DND-41 (cell line): Measurements from ENCODE around the gene PIK3AP1.

Experiments used
- CTCF ChIP-seq: IDR thresholded peaks from 2 replicates; pipeline ENCODE4 v1.5.1; 2012; ENCODE audit warnings: borderline replicate concordance, low read length, moderate library complexity, mild to moderate bottlenecking; ENCODE audit not compliant: poor library complexity, severe bottlenecking; ENCODE audit errors: extremely low read depth
- EZH2 ChIP-seq: IDR thresholded peaks from 3 replicates; pipeline ENCODE4 v1.6.1; 2012; ENCODE audit warnings: borderline replicate concordance, low read depth, mild to moderate bottlenecking, moderate library complexity, low read length, inconsistent platforms; ENCODE audit not compliant: severe bottlenecking

DNA sequence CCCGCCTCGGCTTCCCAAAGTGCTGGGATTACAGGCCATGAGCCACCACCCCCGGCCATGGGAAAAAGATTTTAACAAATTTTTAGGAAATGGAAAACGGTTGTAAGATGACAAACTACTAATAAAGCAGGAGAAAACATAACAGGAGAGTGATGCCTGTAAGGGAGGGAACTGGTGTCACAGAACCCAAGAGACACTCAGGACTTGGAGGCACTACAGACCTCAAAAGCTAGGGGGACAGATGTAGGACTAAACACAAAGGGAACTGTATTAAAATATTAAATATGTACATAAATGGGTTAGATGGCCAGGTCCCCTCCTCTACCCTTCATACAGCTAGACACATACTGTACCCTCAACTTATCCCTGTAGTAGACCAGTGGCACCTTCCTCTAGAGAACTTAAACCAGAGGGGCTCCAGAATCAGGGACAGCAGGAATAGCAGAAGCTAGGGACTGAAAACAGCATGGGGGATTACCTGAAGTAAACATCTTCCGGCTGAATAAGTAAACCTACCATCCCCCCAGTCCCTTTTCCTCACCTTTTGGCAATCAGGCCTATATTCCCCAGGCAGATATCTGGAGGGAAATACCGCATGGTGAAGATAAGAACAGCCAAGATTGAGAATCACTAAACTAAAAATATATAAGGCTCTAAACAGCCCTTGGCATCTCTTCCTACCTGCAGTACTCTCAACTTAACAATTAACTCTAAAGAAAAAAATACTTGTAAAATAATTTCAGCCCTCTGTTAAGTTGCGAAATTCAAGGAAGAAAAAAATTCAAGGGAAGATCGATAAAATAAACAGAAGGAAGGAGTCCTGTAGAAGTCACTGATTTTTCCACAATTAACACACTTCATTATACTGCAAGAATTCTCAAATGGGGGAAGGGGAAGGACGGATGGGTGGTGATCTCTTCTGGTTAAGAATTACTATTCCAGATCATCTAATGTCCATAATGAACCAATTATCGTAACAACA, 149.0 kb downstream of the PIK3AP1 start:
- TF ChIP-seq CTCF: no peak
- TF ChIP-seq EZH2: no peak
